ENCODE results near the gene TMEM39A.

Gene TMEM39A

DNA sequence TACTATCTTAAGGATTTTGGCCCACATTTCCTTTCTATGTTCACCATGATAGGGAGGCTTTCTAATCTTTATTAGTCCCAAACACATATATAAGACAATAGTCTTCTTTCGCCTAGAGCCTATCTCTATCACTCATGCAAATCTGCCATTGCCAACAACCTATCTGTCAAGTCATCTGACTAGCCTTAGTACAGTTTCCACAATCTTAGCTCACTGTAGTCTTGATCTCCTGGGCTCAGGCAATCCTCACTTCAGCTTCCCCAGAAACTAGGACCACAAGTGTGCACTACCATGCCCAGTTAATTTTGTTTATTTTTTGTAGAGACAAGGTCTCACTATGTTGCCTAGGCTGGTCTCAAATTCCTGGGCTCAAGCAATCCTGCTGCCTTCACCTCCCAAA lies 6.9 kb downstream of the TMEM39A start:
- no peak overlapping the region for H3K4me3 ChIP-seq (ENCODE audit: low read length)
- DNase-seq (ENCODE audit: low read depth): no peak
- TF ChIP-seq, protein P1, sequence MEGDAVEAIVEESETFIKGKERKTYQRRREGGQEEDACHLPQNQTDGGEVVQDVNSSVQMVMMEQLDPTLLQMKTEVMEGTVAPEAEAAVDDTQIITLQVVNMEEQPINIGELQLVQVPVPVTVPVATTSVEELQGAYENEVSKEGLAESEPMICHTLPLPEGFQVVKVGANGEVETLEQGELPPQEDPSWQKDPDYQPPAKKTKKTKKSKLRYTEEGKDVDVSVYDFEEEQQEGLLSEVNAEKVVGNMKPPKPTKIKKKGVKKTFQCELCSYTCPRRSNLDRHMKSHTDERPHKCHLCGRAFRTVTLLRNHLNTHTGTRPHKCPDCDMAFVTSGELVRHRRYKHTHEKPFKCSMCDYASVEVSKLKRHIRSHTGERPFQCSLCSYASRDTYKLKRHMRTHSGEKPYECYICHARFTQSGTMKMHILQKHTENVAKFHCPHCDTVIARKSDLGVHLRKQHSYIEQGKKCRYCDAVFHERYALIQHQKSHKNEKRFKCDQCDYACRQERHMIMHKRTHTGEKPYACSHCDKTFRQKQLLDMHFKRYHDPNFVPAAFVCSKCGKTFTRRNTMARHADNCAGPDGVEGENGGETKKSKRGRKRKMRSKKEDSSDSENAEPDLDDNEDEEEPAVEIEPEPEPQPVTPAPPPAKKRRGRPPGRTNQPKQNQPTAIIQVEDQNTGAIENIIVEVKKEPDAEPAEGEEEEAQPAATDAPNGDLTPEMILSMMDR (IDR thresholded peaks at IDR 0.05; ENCODE audit: insufficient read depth, low read depth, low read length, missing control alignments): no peak

DNA sequence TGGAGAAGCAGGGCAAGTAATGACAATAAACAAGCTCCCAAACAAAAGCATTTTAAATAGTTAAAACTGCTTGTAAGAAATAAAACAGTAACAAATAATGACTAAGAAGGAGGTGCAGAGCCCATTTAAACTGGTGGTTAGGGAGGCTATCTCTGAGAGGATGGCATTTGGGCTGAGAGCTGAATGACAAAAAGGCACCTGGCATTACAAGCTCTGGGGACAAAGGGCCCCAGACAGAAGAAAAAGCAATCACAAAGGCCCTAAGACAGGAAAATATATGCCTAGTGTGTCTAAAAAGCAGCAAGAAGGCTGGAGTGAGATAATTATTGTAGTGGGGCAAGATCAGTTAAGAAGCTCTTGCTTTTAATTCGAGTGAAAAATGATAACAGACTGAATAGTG lies 9.6 kb downstream of the TMEM39A start:
- DNase-seq (ENCODE audit: low read depth): no peak
- H3K4me3 ChIP-seq (ENCODE audit: low read length): no peak overlapping the region
- TF ChIP-seq, protein P1 (IDR thresholded peaks at IDR 0.05; ENCODE audit: insufficient read depth, low read depth, low read length, missing control alignments): no peak

DNA sequence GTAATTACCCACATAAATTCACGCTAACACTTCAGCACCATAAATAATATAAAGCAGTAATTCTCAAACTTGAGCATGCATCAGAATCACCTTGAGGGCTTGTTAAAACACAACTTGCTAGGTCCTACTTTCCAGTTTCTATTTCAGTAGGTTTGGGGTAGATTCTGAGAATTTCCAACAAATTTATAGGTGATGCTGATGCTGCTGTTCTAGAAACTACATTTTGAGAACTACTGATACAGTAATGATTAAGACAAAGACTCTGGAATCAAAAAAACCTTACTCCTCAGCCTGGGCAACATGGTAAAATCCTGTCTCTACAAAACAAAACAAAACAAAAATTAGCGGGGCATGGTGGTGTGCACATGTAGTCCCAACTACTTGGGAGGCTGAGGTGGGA lies 18.8 kb downstream of the TMEM39A start:
- H3K4me3 ChIP-seq (ENCODE audit: low read length): no peak overlapping the region
- TF ChIP-seq, protein P1 (IDR thresholded peaks at IDR 0.05; ENCODE audit: insufficient read depth, low read depth, low read length, missing control alignments): no peak
- no peak for DNase-seq (ENCODE audit: low read depth)

DNA sequence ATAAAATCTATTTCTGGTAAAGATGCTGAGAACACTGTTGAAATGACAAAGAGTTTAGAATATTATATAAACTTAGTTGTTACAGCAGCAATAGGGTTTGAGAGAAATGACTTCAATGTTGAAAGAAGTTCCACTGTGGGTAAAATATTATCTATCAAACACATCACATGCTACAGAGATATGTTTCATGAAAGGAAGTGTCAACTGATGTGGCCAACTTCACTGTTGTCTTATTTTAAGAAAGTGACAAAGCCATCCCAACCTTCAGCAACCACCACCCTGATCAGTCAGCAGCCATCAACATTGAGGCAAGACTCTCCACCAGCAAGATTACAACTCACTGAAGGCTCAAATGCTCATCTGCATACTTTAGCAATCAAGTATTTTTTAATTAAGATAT lies 20.2 kb downstream of the TMEM39A start:
- H3K4me3 ChIP-seq (ENCODE audit: low read length): no peak overlapping the region
- DNase-seq (ENCODE audit: low read depth): no peak
- TF ChIP-seq, protein P1 (IDR thresholded peaks at IDR 0.05; ENCODE audit: insufficient read depth, low read depth, low read length, missing control alignments): no peak

DNA sequence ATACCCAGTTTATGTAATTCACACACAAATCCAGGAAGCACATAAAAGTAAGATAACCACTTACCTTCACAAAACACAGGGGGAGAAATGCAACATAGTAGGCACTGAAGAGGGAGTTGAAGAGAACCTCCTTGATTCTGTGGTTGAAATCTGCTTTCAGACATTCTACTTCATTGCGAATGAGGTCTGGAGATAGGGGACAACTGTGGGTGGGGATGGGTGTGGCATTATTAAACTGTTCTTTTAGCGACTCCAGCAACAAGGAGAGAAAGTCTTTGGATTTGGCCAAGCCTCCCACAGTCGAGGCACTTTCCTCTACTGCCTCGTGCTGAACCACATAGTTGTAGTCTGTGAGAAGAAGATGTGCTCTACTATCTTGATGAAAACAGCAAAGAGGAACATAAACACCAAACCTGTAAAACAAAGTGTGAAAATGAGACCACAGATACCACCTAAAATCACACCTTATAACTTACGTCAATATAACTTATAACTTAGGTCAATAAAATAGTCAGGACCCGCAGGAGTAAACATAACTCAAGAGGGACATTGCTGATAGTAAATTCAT lies 25.6 kb downstream of the TMEM39A start:
- no peak overlapping the region for H3K4me3 ChIP-seq (ENCODE audit: low read length)
- no peak for DNase-seq (ENCODE audit: low read depth)
- TF ChIP-seq, protein P1 (IDR thresholded peaks at IDR 0.05; ENCODE audit: insufficient read depth, low read depth, low read length, missing control alignments): no peak

DNA sequence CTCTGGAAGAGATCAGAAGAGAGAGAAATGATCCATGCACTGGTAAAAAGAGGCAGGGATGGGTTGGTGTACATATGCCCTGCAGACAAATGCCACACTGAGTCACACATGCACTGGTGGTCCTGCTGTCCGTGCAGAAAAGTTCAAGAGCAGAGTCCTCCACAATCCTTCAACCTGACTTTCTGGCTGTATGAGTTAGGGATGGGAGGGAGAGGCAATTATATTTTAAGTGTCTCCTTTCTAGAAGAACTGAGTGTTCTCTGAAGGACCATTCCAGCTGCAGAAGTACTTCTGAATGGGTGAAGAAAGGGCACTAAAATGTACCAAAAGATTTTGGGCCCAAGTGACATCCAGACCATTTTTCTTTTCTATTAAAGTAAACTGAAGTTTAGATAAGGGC lies 26.4 kb downstream of the TMEM39A start:
- H3K4me3 ChIP-seq (ENCODE audit: low read length): no peak overlapping the region
- TF ChIP-seq, protein P1 (IDR thresholded peaks at IDR 0.05; ENCODE audit: insufficient read depth, low read depth, low read length, missing control alignments): no peak
- no peak for DNase-seq (ENCODE audit: low read depth)

DNA sequence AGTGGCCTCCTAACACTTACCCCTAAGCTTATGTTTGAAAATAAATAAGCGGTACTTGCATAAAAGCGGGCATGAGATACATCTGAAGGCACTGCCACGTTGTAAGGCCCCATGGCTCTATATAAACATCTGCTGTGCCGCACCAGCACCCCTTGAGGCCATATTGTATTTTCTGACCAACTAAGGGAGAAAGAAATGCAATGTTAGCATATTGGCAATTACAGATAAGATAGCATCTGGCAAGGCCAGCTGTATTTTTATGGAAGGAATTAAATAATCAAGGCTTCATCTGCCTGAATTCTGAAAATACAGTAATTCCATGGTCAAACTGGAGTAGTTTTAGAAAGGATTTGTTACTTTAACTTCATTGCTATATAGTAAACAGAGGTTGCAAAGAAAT lies 28.7 kb downstream of the TMEM39A start:
- no peak for DNase-seq (ENCODE audit: low read depth)
- H3K4me3 ChIP-seq (ENCODE audit: low read length): no peak overlapping the region
- TF ChIP-seq, protein P1 (IDR thresholded peaks at IDR 0.05; ENCODE audit: insufficient read depth, low read depth, low read length, missing control alignments): no peak
